Measurements from ENCODE around the gene PRKAG2. TPM values are rescaled to one million over a fixed set of nuclear protein-coding genes. Genes with fewer than 3 reads are reported as not detected.
A peak's percentile ranks its signal among the peaks of the same experiment; 100 is the strongest.

The PRKAG2 gene
- total and polyA plus RNA-seq, 8 donors = 19.9 to 302 (median 60.9) TPM

GRCh38 chr7:151687523-151688235, 189.2 kb downstream of the PRKAG2 start:
- Histone ChIP-seq H3K36me3 (no peaks in the 10 kb centered on the region), H3K4me1 (peaks cover 9 to 51% (median 25%) of the 10 kb centered on the region in 4 donors), H3K27me3 (no peaks in the 10 kb centered on the region), H3K9me3 (no peaks in the 10 kb centered on the region), H3K4me3 (no peak overlapping the region), H3K27ac (peak overlapping the region in 4 of 5 donors; percentile 51 to 66 (median 60))
- WGBS, 5 donors = 33 to 46% (median 37%) methylated on average over 15 to 16 of the region's 16 CpGs
- intact Hi-C loops (cut with DNase I; ENCODE audit: low total_unique reads) = no loop called here
- peak; percentile 72 to 86 for DNase-seq
- TF ChIP-seq POLR2AphosphoS5 (IDR thresholded peaks at IDR 0.05) (peak in 2 of 3 donors; percentile 17 to 68), CTCF (IDR thresholded peaks at IDR 0.05) (no peak)

- no peak for DNase-seq
- TF ChIP-seq CTCF (IDR thresholded peaks at IDR 0.05) (no peak), EP300 (IDR thresholded peaks at IDR 0.05) (no peak), POLR2AphosphoS5 (IDR thresholded peaks at IDR 0.05) (no peak), POLR2A (IDR thresholded peaks at IDR 0.05) (no peak)
- WGBS, 5 donors = 90 to 93% (median 92%) methylated on average over 2 of the region's 2 CpGs
- Histone ChIP-seq H3K4me1 (peaks cover 9 to 55% (median 25%) of the 10 kb centered on the region in 4 donors), H3K27ac (peak overlapping the region in 4 of 5 donors; percentile 51 to 66 (median 60)), H3K27me3 (no peaks in the 10 kb centered on the region), H3K9me3 (no peaks in the 10 kb centered on the region), H3K4me3 (no peak overlapping the region), H3K36me3 (no peaks in the 10 kb centered on the region)
- intact Hi-C loops (cut with DNase I; ENCODE audit: low total_unique reads) = no loop called here
Observed at GRCh38 chr7:151686826-151687225, 190.1 kb downstream of the PRKAG2 start.

- 76 to 83% (median 78%) methylated on average over 9 to 13 of the region's 13 CpGs for WGBS, 5 donors
- Histone ChIP-seq H3K27ac (peak overlapping the region in 4 of 5 donors; percentile 51 to 66 (median 60)), H3K27me3 (no peaks in the 10 kb centered on the region), H3K4me1 (peaks cover 9 to 55% (median 25%) of the 10 kb centered on the region in 4 donors), H3K4me3 (no peak overlapping the region), H3K36me3 (no peaks in the 10 kb centered on the region), H3K9me3 (no peaks in the 10 kb centered on the region)
- intact Hi-C loops (cut with DNase I; ENCODE audit: low total_unique reads) = no loop called here
- TF ChIP-seq CTCF (IDR thresholded peaks at IDR 0.05) (no peak), EP300 (IDR thresholded peaks at IDR 0.05) (no peak), POLR2A (IDR thresholded peaks at IDR 0.05) (no peak), POLR2AphosphoS5 (IDR thresholded peaks at IDR 0.05) (no peak)
- DNase-seq = no peak
Observed at GRCh38 chr7:151686016-151686766, 190.7 kb downstream of the PRKAG2 start.

GRCh38 chr7:151684408-151685175, 192.3 kb downstream of the PRKAG2 start:
- no peak overlapping the region for H3K4me3 ChIP-seq
- H3K36me3 ChIP-seq = no peaks in the 10 kb centered on the region
- no peak for TF ChIP-seq POLR2A (IDR thresholded peaks at IDR 0.05)
- TF ChIP-seq POLR2AphosphoS5 (IDR thresholded peaks at IDR 0.05) = no peak
- TF ChIP-seq CTCF (IDR thresholded peaks at IDR 0.05) = no peak
- TF ChIP-seq EP300 (IDR thresholded peaks at IDR 0.05) = no peak
- WGBS, 5 donors = 91 to 95% (median 93%) methylated on average over 11 to 13 of the region's 13 CpGs
- H3K9me3 ChIP-seq = no peaks in the 10 kb centered on the region
- no peaks in the 10 kb centered on the region for H3K27me3 ChIP-seq
- peaks cover 15 to 61% (median 34%) of the 10 kb centered on the region in 4 donors for H3K4me1 ChIP-seq
- DNase-seq = no peak
- H3K27ac ChIP-seq = peak overlapping the region in 2 of 5 donors; percentile 5 to 36
- intact Hi-C loops (cut with DNase I; ENCODE audit: low total_unique reads) = no loop called here
